H1 (cell line): ENCODE data around the gene OR6T1. TPM values are rescaled to one million over a fixed set of nuclear protein-coding genes. Genes with fewer than 3 reads are reported as not detected.

Experiments
- GABPA ChIP-seq: IDR thresholded peaks from 2 replicates; pipeline ENCODE4 v1.6.1; 2011; ENCODE audit warnings: mild to moderate bottlenecking, low read length, moderate library complexity, borderline replicate concordance; ENCODE audit not compliant: insufficient read depth
- JUND ChIP-seq: IDR thresholded peaks from 2 replicates; pipeline ENCODE4 v1.6.1; 2011; ENCODE audit warnings: mild to moderate bottlenecking, improper control_type of control experiment, low read length
- KDM5A ChIP-seq: fragments of 200-600 bp; IDR thresholded peaks from 2 replicates; pipeline ENCODE4 v1.7.1; 2012; ENCODE audit warnings: mild to moderate bottlenecking, low read length, inconsistent platforms, mixed read lengths
- RXRA ChIP-seq: IDR thresholded peaks from 2 replicates; pipeline ENCODE4 v1.6.1; 2011; ENCODE audit warnings: low read depth, mild to moderate bottlenecking, low read length, moderate library complexity; ENCODE audit not compliant: insufficient read depth
- SAP30 ChIP-seq: fragments of 300-600 bp; sonication (generic); IDR thresholded peaks from 2 replicates; pipeline ENCODE4 v1.7.1; 2012; ENCODE audit warnings: low read length, moderate library complexity, mild to moderate bottlenecking, inconsistent platforms; ENCODE audit not compliant: insufficient read depth, insufficient replicate concordance
- SUZ12 ChIP-seq: fragments of 200-600 bp; sonication (generic); IDR thresholded peaks from 2 replicates; pipeline ENCODE4 v1.6.1; 2012; ENCODE audit warnings: mild to moderate bottlenecking, inconsistent platforms, low read length, moderate library complexity, mixed read lengths
- polyA plus RNA-seq, 7 experiments: library from polyadenylated mRNA; depleted of rRNA in 3 of 7; stranded (reverse) in 5 of 7; unstranded in 2 of 7; fragments of >200 nt in 5 of 7; fragments of 200-250 nt in 2 of 7; gene quantifications; 1 replicate in 5 of 7; 2 replicates in 1 of 7; 4 replicates in 1 of 7; pipeline versions ENCODE4 v1.2.1 to v1.2.3, GENCODE V29; 2011 to 2013; ENCODE audit warnings: missing spikeins in 2 of 7, mixed read lengths in 2 of 7
- total RNA-seq: library from RNA; stranded (reverse); fragmentation: NEBNext Ultra II Directional; extraction: Animal tissue kit (Norgen Biotek cat#: 25700); gene quantifications from 2 replicates; pipeline ENCODE4 v1.2.1, GENCODE V29; 2021

OR6T1 gene
- total and polyA plus RNA-seq, 2 of the 8 experiments (the other 6 are each of a cell fraction or from before 2014, with no cell fraction given) = not detected

DNA sequence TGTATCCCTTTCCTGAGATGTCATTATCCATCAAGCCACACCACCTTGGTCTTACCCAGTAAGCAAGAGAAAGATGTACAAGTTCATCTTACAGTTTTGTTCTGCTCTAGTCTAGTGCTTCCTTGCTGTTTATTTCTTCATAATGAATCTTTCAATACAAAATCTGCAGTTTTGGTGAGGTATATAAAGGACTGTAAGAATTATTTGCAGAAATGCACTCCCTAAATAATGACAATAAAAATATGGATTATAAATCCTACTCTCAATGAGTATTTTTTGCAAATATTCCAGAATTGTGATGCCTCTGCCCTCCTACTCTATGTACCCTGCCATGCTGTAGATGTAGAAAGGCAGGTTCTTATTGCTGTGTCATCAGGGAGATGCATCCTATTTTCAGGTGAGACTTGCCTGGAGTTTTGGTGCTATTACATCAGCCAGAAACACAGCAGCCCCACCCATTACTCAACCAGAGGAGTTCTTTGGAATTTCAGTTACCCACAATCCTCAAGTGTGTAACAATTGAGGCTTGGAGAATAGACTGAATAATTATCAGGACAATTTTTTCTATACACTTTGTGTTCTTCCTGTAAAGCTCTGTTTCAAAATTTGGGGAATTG, 34.2 kb upstream of the OR6T1 start, which contains the start of gene OR10S1 (continued):
- TF ChIP-seq RXRA = no peak
- TF ChIP-seq KDM5A = no peak
- no peak for TF ChIP-seq GABPA
- TF ChIP-seq SUZ12 = no peak
- TF ChIP-seq SAP30 = no peak
- TF ChIP-seq JUND = no peak
